ENCODE results near the gene EPS8L2.

EPS8L2 gene

GRCh38 chr11:771617-772204 is 65.7 kb downstream of the EPS8L2 start:
- in situ Hi-C loops (cut with MboI; ENCODE audit: low sequenced_read_pairs), result no loop called here

GRCh38 chr11:772429-773390 is 66.7 kb downstream of the EPS8L2 start:
- in situ Hi-C loops (cut with MboI; ENCODE audit: low sequenced_read_pairs), result no loop called here

- in situ Hi-C loops (cut with MboI; ENCODE audit: low sequenced_read_pairs), result no loop called here
Measured at GRCh38 chr11:773425-773824, 67.4 kb downstream of the EPS8L2 start.

DNA sequence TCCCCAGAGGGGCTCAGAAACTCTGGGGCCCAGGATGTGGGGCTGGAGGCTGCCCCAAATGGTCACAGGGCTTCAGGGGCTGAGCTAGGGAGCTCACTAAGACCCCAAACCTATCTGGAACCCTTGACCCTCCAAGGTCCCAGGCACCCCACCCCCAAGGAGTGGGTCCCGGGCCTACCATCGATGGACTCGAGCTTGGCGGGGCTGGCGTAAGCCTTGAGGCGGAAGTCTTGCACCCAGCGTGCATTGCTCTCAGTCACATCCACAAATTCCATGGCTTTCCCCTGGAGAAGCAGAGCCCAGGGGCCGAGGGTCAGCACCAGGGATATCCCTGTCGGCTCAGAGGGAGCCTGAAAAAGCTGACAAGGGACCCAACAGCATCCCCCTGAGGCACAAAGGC is 67.8 kb downstream of the EPS8L2 start:
- in situ Hi-C loops (cut with MboI; ENCODE audit: low sequenced_read_pairs), result no loop called here

DNA sequence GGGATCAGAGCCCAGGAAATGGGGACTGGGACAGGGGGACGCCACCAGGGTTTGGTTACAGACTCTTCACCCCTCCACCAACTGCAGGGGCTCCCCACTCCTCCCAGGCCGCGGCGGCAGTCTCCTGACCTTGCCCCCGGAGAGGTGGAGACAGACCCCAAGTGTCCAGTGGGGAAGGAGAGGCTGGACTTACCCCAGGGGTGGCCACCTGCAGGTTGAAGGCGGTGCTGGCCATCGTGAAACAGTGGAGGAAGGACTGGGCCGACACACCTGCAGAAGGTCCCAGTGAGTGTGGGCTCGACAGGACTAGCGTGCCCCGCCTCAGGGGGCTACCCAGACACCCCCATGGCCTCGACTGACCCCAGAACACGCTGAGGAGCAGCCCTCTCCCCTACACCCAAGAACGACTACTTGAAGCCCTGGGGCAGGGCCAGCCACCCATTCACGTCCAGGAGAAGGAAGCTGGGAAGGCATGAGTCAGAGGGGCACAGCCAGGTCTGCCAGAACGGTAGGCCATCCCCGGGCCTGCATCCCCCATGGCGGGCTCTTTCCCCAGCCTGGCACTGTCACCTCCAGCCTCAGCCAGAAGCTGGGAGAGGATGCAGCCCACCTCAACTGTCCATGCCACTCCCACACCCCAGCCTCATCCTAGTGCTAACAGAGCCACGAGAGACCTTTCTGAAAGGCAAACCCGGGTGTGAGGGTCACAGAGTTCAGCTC is 69.0 kb downstream of the EPS8L2 start:
- in situ Hi-C loops (cut with MboI; ENCODE audit: low sequenced_read_pairs), result no loop called here

DNA sequence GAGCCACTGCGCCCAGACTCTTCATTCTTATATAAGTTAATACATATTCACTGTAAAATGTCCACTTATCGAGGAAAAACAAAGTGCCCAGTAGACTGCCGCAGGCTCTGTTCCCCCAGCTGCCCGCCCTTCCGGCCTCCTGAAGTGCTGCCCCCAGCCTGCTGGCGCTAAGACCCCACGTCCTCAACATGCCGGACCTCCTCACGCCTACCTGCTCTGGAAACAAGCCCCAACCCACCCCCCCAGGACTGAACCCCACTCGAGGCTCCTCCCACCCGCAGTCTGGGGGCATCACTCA is 70.2 kb downstream of the EPS8L2 start:
- in situ Hi-C loops (cut with MboI; ENCODE audit: low sequenced_read_pairs), result no loop called here

GRCh38 chr11:776561-777287 is 70.7 kb downstream of the EPS8L2 start:
- in situ Hi-C loops (cut with MboI; ENCODE audit: low sequenced_read_pairs), result no loop called here

Measured in HL-60/S4 (cell line).